ENCODE measurements around the gene APP.

DNA sequence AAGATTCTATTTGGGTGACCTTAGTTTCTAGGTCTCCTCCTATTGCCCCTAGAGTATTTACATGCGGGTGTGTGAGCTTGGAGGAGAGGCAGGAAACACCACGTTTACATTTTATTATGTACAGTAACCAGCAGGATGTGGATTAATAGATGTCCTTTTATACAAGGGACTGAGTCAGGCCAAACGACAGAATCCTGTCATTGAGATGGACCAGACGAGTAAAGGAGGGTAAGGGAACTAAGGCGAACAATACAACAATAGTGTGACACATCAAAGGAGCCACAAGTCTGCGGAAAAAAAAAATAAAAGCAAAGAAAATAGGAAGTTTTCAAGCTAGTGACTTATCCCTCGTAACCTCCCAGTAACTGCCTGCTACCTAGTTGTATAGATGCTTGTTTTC is 284.7 kb downstream of the APP start:
- TF ChIP-seq, protein P1, sequence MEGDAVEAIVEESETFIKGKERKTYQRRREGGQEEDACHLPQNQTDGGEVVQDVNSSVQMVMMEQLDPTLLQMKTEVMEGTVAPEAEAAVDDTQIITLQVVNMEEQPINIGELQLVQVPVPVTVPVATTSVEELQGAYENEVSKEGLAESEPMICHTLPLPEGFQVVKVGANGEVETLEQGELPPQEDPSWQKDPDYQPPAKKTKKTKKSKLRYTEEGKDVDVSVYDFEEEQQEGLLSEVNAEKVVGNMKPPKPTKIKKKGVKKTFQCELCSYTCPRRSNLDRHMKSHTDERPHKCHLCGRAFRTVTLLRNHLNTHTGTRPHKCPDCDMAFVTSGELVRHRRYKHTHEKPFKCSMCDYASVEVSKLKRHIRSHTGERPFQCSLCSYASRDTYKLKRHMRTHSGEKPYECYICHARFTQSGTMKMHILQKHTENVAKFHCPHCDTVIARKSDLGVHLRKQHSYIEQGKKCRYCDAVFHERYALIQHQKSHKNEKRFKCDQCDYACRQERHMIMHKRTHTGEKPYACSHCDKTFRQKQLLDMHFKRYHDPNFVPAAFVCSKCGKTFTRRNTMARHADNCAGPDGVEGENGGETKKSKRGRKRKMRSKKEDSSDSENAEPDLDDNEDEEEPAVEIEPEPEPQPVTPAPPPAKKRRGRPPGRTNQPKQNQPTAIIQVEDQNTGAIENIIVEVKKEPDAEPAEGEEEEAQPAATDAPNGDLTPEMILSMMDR (IDR thresholded peaks at IDR 0.05), result no peak
- no peak for TF ChIP-seq EZH2phosphoT487 (IDR thresholded peaks at IDR 0.05)

Data from neural progenitor cell (in vitro differentiated cells).